LNCaP clone FGC (cell line): ENCODE measurements around the gene CCDC180.

Experiments used
- DNase-seq: peaks from one replicate; pipeline ENCODE4 v3.0.0-alpha.2; 2011; ENCODE audit warnings: low read depth
- H3K4me3 ChIP-seq: 2 replicates; pipeline ENCODE4 v1.5.1; 2011; ENCODE audit warnings: mild to moderate bottlenecking, low read depth, low read length, control low read depth
- CTCF ChIP-seq: IDR thresholded peaks from 2 replicates; pipeline ENCODE4 v1.5.1; 2012; ENCODE audit warnings: mild to moderate bottlenecking; ENCODE audit not compliant: control insufficient read depth, insufficient read depth; ENCODE audit errors: extremely low read depth

The CCDC180 gene

GRCh38 chr9:97300586-97300985 is 6.9 kb upstream of the CCDC180 start:
- H3K4me3 ChIP-seq: no peak overlapping the region
- no peak for DNase-seq
- TF ChIP-seq CTCF: no peak

- H3K4me3 ChIP-seq: no peak overlapping the region
- no peak for TF ChIP-seq CTCF
- DNase-seq: no peak
Observed at GRCh38 chr9:97301974-97302373, 5.5 kb upstream of the CCDC180 start.

- H3K4me3 ChIP-seq: no peak overlapping the region
- no peak for DNase-seq
- no peak for TF ChIP-seq CTCF
Observed at GRCh38 chr9:97304586-97304985, 2.9 kb upstream of the CCDC180 start.

- DNase-seq: no peak
- no peak overlapping the region for H3K4me3 ChIP-seq
- TF ChIP-seq CTCF: no peak
Observed at GRCh38 chr9:97305501-97306298, 1.8 kb upstream of the CCDC180 start.

- H3K4me3 ChIP-seq: no peak overlapping the region
- no peak for TF ChIP-seq CTCF
- DNase-seq: no peak
Observed at GRCh38 chr9:97307091-97307490, 368 bp upstream of the CCDC180 start.

GRCh38 chr9:97309260-97309659 is 1.8 kb downstream of the CCDC180 start:
- no peak for DNase-seq
- no peak overlapping the region for H3K4me3 ChIP-seq
- TF ChIP-seq CTCF: no peak

- no peak for DNase-seq
- no peak for TF ChIP-seq CTCF
- H3K4me3 ChIP-seq: no peak overlapping the region
Observed at GRCh38 chr9:97310023-97310422, 2.6 kb downstream of the CCDC180 start.
